OCI-LY3 (cell line): Measurements from ENCODE around the gene RPAP3.

ENCODE experiments used
- EZH2phosphoT487 ChIP-seq: fragments of 200-600 bp; shearing (Covaris generic); IDR thresholded peaks from 2 replicates; pipeline ENCODE4 v1.6.1; 2018; ENCODE audit warnings: antibody characterized with exemption, mixed run types, low read depth
- TF ChIP-seq, protein P1 (sequence below): fragments of 200-600, 300-600 bp; sonication (generic); IDR thresholded peaks from 2 replicates; pipeline ENCODE4 v1.5.1; 2014; ENCODE audit warnings: antibody characterized with exemption, low read length, low read depth

DNA sequence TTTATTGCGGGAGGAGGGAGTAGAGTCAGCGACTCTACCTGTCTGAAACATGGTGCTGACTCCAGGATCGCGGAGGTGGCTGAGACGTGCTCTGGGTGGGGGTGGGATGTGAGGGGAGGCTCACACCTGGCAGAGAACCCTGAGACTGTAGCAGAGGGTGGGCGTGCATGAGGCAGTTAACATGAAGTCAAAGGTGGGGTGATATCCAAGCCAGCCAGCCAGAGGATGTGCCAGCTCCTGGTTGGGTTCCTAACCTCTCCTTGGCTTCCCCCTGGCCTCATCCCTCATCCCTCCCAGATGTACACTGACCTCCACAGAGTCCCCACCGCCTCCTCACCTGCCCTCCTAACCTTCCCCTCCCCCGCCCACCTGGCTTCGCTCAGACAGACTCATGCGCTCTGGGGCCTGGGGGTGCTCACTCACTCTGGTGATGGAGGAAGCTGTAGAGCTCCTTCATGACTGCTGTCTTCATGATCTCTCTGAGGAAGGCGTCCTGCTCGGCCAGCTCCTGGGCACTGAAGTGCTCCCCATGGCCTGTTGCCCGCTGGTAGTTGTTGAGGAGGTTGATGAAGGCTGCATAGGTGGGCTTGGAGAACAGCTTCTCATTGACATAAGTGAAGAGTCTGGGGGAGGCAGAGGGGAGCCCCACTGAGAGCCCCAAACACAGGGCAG, 10.2 kb upstream of the RPAP3 start:
- TF ChIP-seq, protein P1, sequence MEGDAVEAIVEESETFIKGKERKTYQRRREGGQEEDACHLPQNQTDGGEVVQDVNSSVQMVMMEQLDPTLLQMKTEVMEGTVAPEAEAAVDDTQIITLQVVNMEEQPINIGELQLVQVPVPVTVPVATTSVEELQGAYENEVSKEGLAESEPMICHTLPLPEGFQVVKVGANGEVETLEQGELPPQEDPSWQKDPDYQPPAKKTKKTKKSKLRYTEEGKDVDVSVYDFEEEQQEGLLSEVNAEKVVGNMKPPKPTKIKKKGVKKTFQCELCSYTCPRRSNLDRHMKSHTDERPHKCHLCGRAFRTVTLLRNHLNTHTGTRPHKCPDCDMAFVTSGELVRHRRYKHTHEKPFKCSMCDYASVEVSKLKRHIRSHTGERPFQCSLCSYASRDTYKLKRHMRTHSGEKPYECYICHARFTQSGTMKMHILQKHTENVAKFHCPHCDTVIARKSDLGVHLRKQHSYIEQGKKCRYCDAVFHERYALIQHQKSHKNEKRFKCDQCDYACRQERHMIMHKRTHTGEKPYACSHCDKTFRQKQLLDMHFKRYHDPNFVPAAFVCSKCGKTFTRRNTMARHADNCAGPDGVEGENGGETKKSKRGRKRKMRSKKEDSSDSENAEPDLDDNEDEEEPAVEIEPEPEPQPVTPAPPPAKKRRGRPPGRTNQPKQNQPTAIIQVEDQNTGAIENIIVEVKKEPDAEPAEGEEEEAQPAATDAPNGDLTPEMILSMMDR = no peak
- no peak for TF ChIP-seq EZH2phosphoT487
